Iris pigment epithelial cell (primary cell): ENCODE results near the gene MCTS1.
"Not testable (repeated sequence)": the region's sequence is repeated elsewhere in the genome, so short reads cannot be mapped to it uniquely, and the experiment has no call there.

Experiments
- DNase-seq: peaks from one replicate; pipeline ENCODE4 v3.0.0-alpha.2; 2011; ENCODE audit warnings: low read depth

The MCTS1 gene

GRCh38 chrX:120603707-120604360 is at the start of gene MCTS1:
Gene MCTS1, plus strand, starts transcription at chrX:120604101. Its CDS starts 136 bp downstream, at chrX:120604237.
- peak; percentile 97 for DNase-seq

GRCh38 chrX:120556251-120556650 is 47.6 kb upstream of the MCTS1 start:
- DNase-seq, result no peak

GRCh38 chrX:120559804-120560203 is 44.1 kb upstream of the MCTS1 start:
- no peak for DNase-seq

- peak; percentile 64 for DNase-seq
Measured at GRCh38 chrX:120560405-120560841, 43.5 kb upstream of the MCTS1 start.

- peak; percentile 96 for DNase-seq
Measured at GRCh38 chrX:120560842-120561633, 42.9 kb upstream of the MCTS1 start, which contains the start of gene CUL4B. Gene CUL4B, minus strand, starts transcription at chrX:120560962. Its CDS starts 324 bp downstream, at chrX:120560638.

GRCh38 chrX:120561634-120562568 is 42.0 kb upstream of the MCTS1 start:
- DNase-seq, result no peak

- DNase-seq, result no peak
Measured at GRCh38 chrX:120562569-120562926, 41.4 kb upstream of the MCTS1 start.

- DNase-seq, result no peak
Measured at GRCh38 chrX:120564925-120565324, 39.0 kb upstream of the MCTS1 start.

- DNase-seq, result no peak
Measured at GRCh38 chrX:120566817-120567216, 37.1 kb upstream of the MCTS1 start.

- no peak for DNase-seq
Measured at GRCh38 chrX:120568035-120568434, 35.9 kb upstream of the MCTS1 start.

- DNase-seq, result no peak
Measured at GRCh38 chrX:120568609-120569008, 35.3 kb upstream of the MCTS1 start.

- DNase-seq, result no peak
Measured at GRCh38 chrX:120570011-120570600, 33.8 kb upstream of the MCTS1 start.

- not testable (repeated sequence) for DNase-seq
Measured at GRCh38 chrX:120573806-120574205, 30.1 kb upstream of the MCTS1 start.

- no peak for DNase-seq
Measured at GRCh38 chrX:120575379-120576114, 28.4 kb upstream of the MCTS1 start.

GRCh38 chrX:120585702-120586101 is 18.2 kb upstream of the MCTS1 start:
- no peak for DNase-seq

GRCh38 chrX:120604361-120604782 is 471 bp downstream of the MCTS1 start:
- DNase-seq, result peak; percentile 53

- DNase-seq, result no peak
Measured at GRCh38 chrX:120612086-120612485, 8.2 kb downstream of the MCTS1 start.

GRCh38 chrX:120614816-120615215 is 10.9 kb downstream of the MCTS1 start:
- no peak for DNase-seq

GRCh38 chrX:120617996-120618630 is 14.2 kb downstream of the MCTS1 start:
- DNase-seq, result no peak

- DNase-seq, result no peak
Measured at GRCh38 chrX:120625371-120625770, 21.5 kb downstream of the MCTS1 start.
